ENCODE results near the gene LCE1F. TPM values are rescaled to one million over a fixed set of nuclear protein-coding genes. Genes with fewer than 3 reads are reported as not detected.

LCE1F gene
- total RNA-seq, 3 donors from 2014 or later (not counting 1 experiment from before 2014, with no cell fraction given) = not detected

- Histone ChIP-seq H3K36me3 (ENCODE audit: control insufficient read depth, insufficient read depth, low read length) (no peaks in the 10 kb centered on the region), H3K4me1 (ENCODE audit: control insufficient read depth, insufficient read depth, low read length) (no peaks in the 10 kb centered on the region), H3K9me3 (ENCODE audit: control insufficient read depth, insufficient read depth, low read length) (no peaks in the 10 kb centered on the region), H3K27ac (ENCODE audit: low read length) (no peak overlapping the region), H3K4me3 (ENCODE audit: low read length) (no peak overlapping the region), H3K27me3 (ENCODE audit: control insufficient read depth, insufficient read depth, low read length) (peaks cover 2% of the 10 kb centered on the region)
- H3K4me1 Mint-ChIP-seq = no peaks in the 10 kb centered on the region
- DNase-seq = no peak
- no peaks in the 10 kb centered on the region for H3K9me3 Mint-ChIP-seq
- no peaks in the 10 kb centered on the region for H3K36me3 Mint-ChIP-seq
- no peak for ATAC-seq
- no peak overlapping the region for H3K27ac Mint-ChIP-seq
- intact Hi-C loops (cut with micrococcal nuclease) = no loop called here
- 33% methylated on average over 1 of the region's 1 CpG for WGBS (ENCODE audit: insufficient coverage)
- no peak overlapping the region for H3K4me3 Mint-ChIP-seq
- peaks cover 24 to 62% of the 10 kb centered on the region in 2 donors for H3K27me3 Mint-ChIP-seq (ENCODE audit: low read depth in 2 of 2)
- no peak for TF ChIP-seq CTCF (IDR thresholded peaks at IDR 0.05)
Observed at GRCh38 chr1:152753586-152753985, 21.4 kb upstream of the LCE1F start.

GRCh38 chr1:152756872-152757271 lies 18.1 kb upstream of the LCE1F start:
- intact Hi-C loops (cut with micrococcal nuclease) = no loop called here
- no peak for TF ChIP-seq CTCF (IDR thresholded peaks at IDR 0.05)
- no peak overlapping the region for H3K4me3 Mint-ChIP-seq

GRCh38 chr1:152757747-152758146 lies 17.2 kb upstream of the LCE1F start, which contains the start of gene KPRP:
TSS of gene KPRP (plus strand) at chr1:152758025. CDS start at chr1:152759589, 1,564 bp downstream.
- H3K27me3 Mint-ChIP-seq (ENCODE audit: low read depth in 2 of 2) = peaks cover 14 to 39% of the 10 kb centered on the region in 2 donors
- intact Hi-C loops (cut with micrococcal nuclease) = no loop called here

More at GRCh38 chr1:152756872-152757271, 18.1 kb upstream of the LCE1F start:
- no peak for ATAC-seq
- H3K27ac Mint-ChIP-seq = no peak overlapping the region
- no peak overlapping the region for H3K27ac ChIP-seq (ENCODE audit: low read length)
- H3K4me3 ChIP-seq (ENCODE audit: low read length) = no peak overlapping the region
- no peaks in the 10 kb centered on the region for H3K9me3 Mint-ChIP-seq
- H3K36me3 Mint-ChIP-seq = no peaks in the 10 kb centered on the region
- no peaks in the 10 kb centered on the region for H3K4me1 ChIP-seq (ENCODE audit: control insufficient read depth, insufficient read depth, low read length)
- no CpG with 5 or more reads among the region's 2 CpGs for WGBS (ENCODE audit: insufficient coverage)
- no peak for DNase-seq
- H3K27me3 Mint-ChIP-seq (ENCODE audit: low read depth in 2 of 2) = peaks cover 12 to 46% of the 10 kb centered on the region in 2 donors
- H3K4me1 Mint-ChIP-seq = no peaks in the 10 kb centered on the region
- no peaks in the 10 kb centered on the region for H3K36me3 ChIP-seq (ENCODE audit: control insufficient read depth, insufficient read depth, low read length)
- H3K9me3 ChIP-seq (ENCODE audit: control insufficient read depth, insufficient read depth, low read length) = no peaks in the 10 kb centered on the region
- H3K27me3 ChIP-seq (ENCODE audit: control insufficient read depth, insufficient read depth, low read length) = peaks cover 2% of the 10 kb centered on the region

More at GRCh38 chr1:152757747-152758146, 17.2 kb upstream of the LCE1F start, which contains the start of gene KPRP:
- peaks cover 2% of the 10 kb centered on the region for H3K27me3 ChIP-seq (ENCODE audit: control insufficient read depth, insufficient read depth, low read length)
- ATAC-seq (no peak), DNase-seq (no peak)
- Mint-ChIP-seq H3K9me3 (no peaks in the 10 kb centered on the region), H3K4me3 (no peak within 1 kb of the TSS), H3K36me3 (no peaks in the 10 kb centered on the region), H3K4me1 (no peaks in the 10 kb centered on the region), H3K27ac (no peak within 1 kb of the TSS)
- TF ChIP-seq CTCF (IDR thresholded peaks at IDR 0.05) = no peak
- no peaks in the 10 kb centered on the region for H3K36me3 ChIP-seq (ENCODE audit: control insufficient read depth, insufficient read depth, low read length)
- 84% methylated on average over 5 of the region's 6 CpGs for WGBS (ENCODE audit: insufficient coverage)
- H3K4me1 ChIP-seq (ENCODE audit: control insufficient read depth, insufficient read depth, low read length) = no peaks in the 10 kb centered on the region
- no peaks in the 10 kb centered on the region for H3K9me3 ChIP-seq (ENCODE audit: control insufficient read depth, insufficient read depth, low read length)
- H3K4me3 ChIP-seq (ENCODE audit: low read length) = no peak within 1 kb of the TSS
- H3K27ac ChIP-seq (ENCODE audit: low read length) = no peak within 1 kb of the TSS

Data from natural killer cell (primary cell).